ENCODE data around the gene SUGCT.

SUGCT gene

GRCh38 chr7:40881405-40881926 lies 746.7 kb downstream of the SUGCT start:
- DNase-seq (ENCODE audit: low read depth), result no peak

GRCh38 chr7:40882071-40882658 lies 747.4 kb downstream of the SUGCT start:
- DNase-seq (ENCODE audit: low read depth), result no peak

- DNase-seq (ENCODE audit: low read depth), result no peak
Measured at GRCh38 chr7:40883826-40884225, 749.0 kb downstream of the SUGCT start.

- no peak for DNase-seq (ENCODE audit: low read depth)
Measured at GRCh38 chr7:40884241-40884640, 749.4 kb downstream of the SUGCT start.

- DNase-seq (ENCODE audit: low read depth), result no peak
Measured at GRCh38 chr7:40885503-40885902, 750.7 kb downstream of the SUGCT start.

- no peak for DNase-seq (ENCODE audit: low read depth)
Measured at GRCh38 chr7:40887099-40887498, 752.3 kb downstream of the SUGCT start.

- DNase-seq (ENCODE audit: low read depth), result no peak
Measured at GRCh38 chr7:40888499-40888898, 753.7 kb downstream of the SUGCT start.

- no peak for DNase-seq (ENCODE audit: low read depth)
Measured at GRCh38 chr7:40889099-40889498, 754.3 kb downstream of the SUGCT start.

GRCh38 chr7:40889539-40889938 lies 754.7 kb downstream of the SUGCT start:
- DNase-seq (ENCODE audit: low read depth), result no peak

- DNase-seq (ENCODE audit: low read depth), result no peak
Measured at GRCh38 chr7:40890088-40890692, 755.4 kb downstream of the SUGCT start.

- DNase-seq (ENCODE audit: low read depth), result no peak
Measured at GRCh38 chr7:40891232-40891631, 756.4 kb downstream of the SUGCT start.

DNA sequence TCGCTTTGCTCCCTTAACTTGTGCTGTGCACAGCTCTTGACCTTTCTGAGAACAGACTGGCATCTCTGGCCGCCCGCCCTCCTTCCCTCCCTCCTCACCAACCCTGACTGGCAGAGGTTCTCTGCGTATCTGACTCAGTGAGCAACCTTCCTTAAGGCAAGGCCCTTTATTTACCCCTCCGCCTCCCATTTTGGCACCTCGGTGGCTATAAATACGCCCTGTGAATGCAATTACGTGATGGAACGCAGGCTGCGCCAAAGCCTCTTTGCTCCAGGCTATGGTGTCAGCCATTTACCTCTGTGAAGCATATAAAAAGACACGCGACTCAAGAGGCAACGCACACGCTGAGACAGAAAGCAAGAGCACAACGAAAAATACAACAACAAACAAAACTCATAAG lies 764.3 kb downstream of the SUGCT start:
- no peak for DNase-seq (ENCODE audit: low read depth)

DNA sequence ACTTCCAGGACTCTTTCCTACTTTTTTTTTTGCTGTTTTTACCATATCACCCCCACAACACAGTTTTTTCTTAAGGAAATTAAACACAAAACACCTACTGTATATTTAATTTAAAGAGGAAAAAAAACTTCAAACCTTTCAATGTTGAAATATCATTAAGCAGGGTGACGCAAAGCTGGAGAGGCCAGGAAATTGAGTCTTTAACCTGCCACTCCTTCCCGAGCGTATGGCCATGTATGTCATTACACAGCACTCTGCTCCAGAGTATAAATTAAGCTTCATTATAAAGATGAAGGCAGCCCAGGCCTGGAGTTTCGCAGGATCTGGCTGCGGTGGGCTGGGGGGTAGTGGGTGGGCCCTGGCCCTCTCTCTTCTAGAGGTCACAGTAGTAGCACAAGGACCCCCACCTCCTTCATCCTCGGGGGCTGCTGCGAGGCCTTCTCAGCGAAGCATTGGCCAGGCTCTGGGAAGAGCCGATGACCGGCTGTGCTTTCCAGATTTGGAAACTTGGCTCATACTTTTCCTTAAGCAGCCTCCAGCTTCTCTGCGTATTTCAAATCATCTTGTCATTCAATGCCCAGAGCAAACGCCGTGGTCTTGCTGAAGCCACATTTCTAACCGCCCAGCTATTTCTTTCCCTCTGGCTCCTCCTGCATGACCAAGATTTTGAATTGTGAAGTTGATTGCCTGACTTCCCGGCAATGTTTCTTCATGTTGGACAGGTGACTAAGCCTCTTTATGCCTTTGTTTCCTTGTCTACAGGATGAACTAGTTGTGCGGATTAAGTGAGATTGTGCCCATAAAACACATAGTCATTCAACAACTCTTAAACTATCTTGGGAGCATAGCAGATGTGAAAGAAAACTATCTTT lies 765.1 kb downstream of the SUGCT start:
- DNase-seq (ENCODE audit: low read depth), result no peak

DNA sequence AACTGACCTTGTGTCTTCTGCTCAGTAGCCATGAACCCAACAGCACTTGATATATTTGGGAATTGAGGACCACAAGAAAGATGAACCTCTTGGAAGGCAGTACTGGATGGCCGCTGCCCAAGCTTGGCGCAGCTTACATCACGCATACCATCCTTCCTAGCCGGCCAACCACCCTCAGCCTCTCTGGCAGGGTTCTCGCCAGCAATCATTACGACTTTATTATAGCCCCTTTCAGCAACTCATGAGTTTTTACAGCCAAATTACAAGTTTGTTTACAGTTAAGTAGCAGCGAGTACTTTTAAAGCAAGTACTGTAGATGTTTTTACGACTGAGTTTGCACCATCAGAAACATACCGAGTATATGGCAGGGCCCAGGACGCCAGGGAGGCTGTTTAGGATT lies 769.1 kb downstream of the SUGCT start:
- DNase-seq (ENCODE audit: low read depth), result no peak

GRCh38 chr7:40907286-40907685 lies 772.5 kb downstream of the SUGCT start:
- DNase-seq (ENCODE audit: low read depth), result no peak

GRCh38 chr7:40909346-40909980 lies 774.7 kb downstream of the SUGCT start:
- DNase-seq (ENCODE audit: low read depth), result no peak

Data from stimulated activated CD8-positive, alpha-beta memory T cell treated with anti-CD3 and anti-CD28 coated beads, Interleukin-12 subunit alpha, Interleukin-12 subunit beta, amount 100 ng/mL, for 4 hours (primary cell).